HG03159 (cell line): ENCODE measurements around the gene LGALS4.
"Not testable (repeated sequence)": the region's sequence is repeated elsewhere in the genome, so short reads cannot be mapped to it uniquely, and the experiment has no call there.

Experiments used
- ATAC-seq: cut with Tn5 transposase; IDR thresholded peaks from one replicate; pipeline ENCODE4 v1.9.1; 2021; ENCODE audit warnings: mild to moderate bottlenecking, moderate library complexity; ENCODE audit not compliant: unreplicated experiment

Gene LGALS4

GRCh38 chr19:38843175-38843758 is 30.5 kb upstream of the LGALS4 start:
- ATAC-seq, result no peak

- ATAC-seq, result no peak
These were observed 29.9 kb upstream of the LGALS4 start for GRCh38 chr19:38842439-38843174.

- ATAC-seq, result no peak
These were observed 29.2 kb upstream of the LGALS4 start for GRCh38 chr19:38841787-38842438.

- ATAC-seq, result no peak
These were observed 28.5 kb upstream of the LGALS4 start for GRCh38 chr19:38841180-38841766.

- no peak for ATAC-seq
These were observed 27.8 kb upstream of the LGALS4 start for GRCh38 chr19:38840583-38840968.

GRCh38 chr19:38839816-38840582 is 27.3 kb upstream of the LGALS4 start:
- ATAC-seq, result no peak

GRCh38 chr19:38838986-38839761 is 26.4 kb upstream of the LGALS4 start:
- no peak for ATAC-seq

GRCh38 chr19:38838208-38838985 is 25.7 kb upstream of the LGALS4 start:
- ATAC-seq, result no peak

- no peak for ATAC-seq
These were observed 24.9 kb upstream of the LGALS4 start for GRCh38 chr19:38837656-38838121.

GRCh38 chr19:38836983-38837626 is 24.4 kb upstream of the LGALS4 start:
- no peak for ATAC-seq

- no peak for ATAC-seq
These were observed 23.6 kb upstream of the LGALS4 start for GRCh38 chr19:38836159-38836982.

GRCh38 chr19:38834590-38834989 is 21.8 kb upstream of the LGALS4 start:
- ATAC-seq, result no peak

GRCh38 chr19:38834104-38834490 is 21.4 kb upstream of the LGALS4 start:
- no peak for ATAC-seq

- ATAC-seq, result no peak
These were observed 20.3 kb upstream of the LGALS4 start for GRCh38 chr19:38833092-38833425.

GRCh38 chr19:38831142-38831605 is 18.4 kb upstream of the LGALS4 start:
- peak; percentile 44 for ATAC-seq

GRCh38 chr19:38830039-38830733 is 17.4 kb upstream of the LGALS4 start:
- ATAC-seq, result no peak

- not testable (repeated sequence) for ATAC-seq
These were observed 16.5 kb upstream of the LGALS4 start for GRCh38 chr19:38829203-38829602.
